ENCODE measurements around the gene APOBEC3A.

GRCh38 chr22:38997518-38997917 lies 40.1 kb downstream of the APOBEC3A start:
- TF ChIP-seq POLR2AphosphoS5 (IDR thresholded peaks at IDR 0.05; ENCODE audit: low read depth, low read length) (no peak), REST (IDR thresholded peaks at IDR 0.05; ENCODE audit: insufficient read depth in 1 of 2, low read depth in 2 of 2, low read length in 2 of 2) (no peak), TAF1 (IDR thresholded peaks at IDR 0.05; ENCODE audit: borderline replicate concordance, insufficient read depth, low read length) (no peak), SIN3A (IDR thresholded peaks at IDR 0.05; ENCODE audit: borderline replicate concordance, insufficient read depth, low read length) (no peak), FOXP2 (optimal IDR thresholded peaks at IDR 0.05; ENCODE audit: borderline replicate concordance, extremely low read depth, extremely low read length, insufficient read depth) (no peak)
